ENCODE measurements around the gene VTI1A.

The VTI1A gene

GRCh38 chr10:112429147-112429546, 17.9 kb upstream of the VTI1A start:
- no peak overlapping the region for H3K9ac ChIP-seq (ENCODE audit: low read length)
- no peak overlapping the region for H3K27ac ChIP-seq (ENCODE audit: low read length)
- H3K9me3 ChIP-seq (ENCODE audit: control insufficient read depth, low read depth, low read length) = no peaks in the 10 kb centered on the region
- H3K27me3 ChIP-seq (ENCODE audit: control insufficient read depth, insufficient read depth, low read length) = no peaks in the 10 kb centered on the region
- peaks cover 39% of the 10 kb centered on the region for H3K36me3 ChIP-seq (ENCODE audit: control insufficient read depth, low read depth, low read length)
- H3K4me1 ChIP-seq (ENCODE audit: control insufficient read depth, low read depth, low read length) = no peaks in the 10 kb centered on the region
- no peak overlapping the region for H3K4me3 ChIP-seq (ENCODE audit: low read length)

GRCh38 chr10:112429654-112430230, 17.3 kb upstream of the VTI1A start:
- Histone ChIP-seq H3K36me3 (ENCODE audit: control insufficient read depth, low read depth, low read length) (peaks cover 45% of the 10 kb centered on the region), H3K4me1 (ENCODE audit: control insufficient read depth, low read depth, low read length) (no peaks in the 10 kb centered on the region), H3K9ac (ENCODE audit: low read length) (no peak overlapping the region), H3K27me3 (ENCODE audit: control insufficient read depth, insufficient read depth, low read length) (no peaks in the 10 kb centered on the region), H3K27ac (ENCODE audit: low read length) (no peak overlapping the region), H3K9me3 (ENCODE audit: control insufficient read depth, low read depth, low read length) (no peaks in the 10 kb centered on the region), H3K4me3 (ENCODE audit: low read length) (no peak overlapping the region)

GRCh38 chr10:112433136-112433535, 13.9 kb upstream of the VTI1A start:
- peaks cover 60% of the 10 kb centered on the region for H3K36me3 ChIP-seq (ENCODE audit: control insufficient read depth, low read depth, low read length)
- H3K4me3 ChIP-seq (ENCODE audit: low read length) = no peak overlapping the region

GRCh38 chr10:112434988-112435619, 11.9 kb upstream of the VTI1A start:
- peaks cover 62% of the 10 kb centered on the region for H3K36me3 ChIP-seq (ENCODE audit: control insufficient read depth, low read depth, low read length)

More at GRCh38 chr10:112433136-112433535, 13.9 kb upstream of the VTI1A start:
- Histone ChIP-seq H3K9me3 (ENCODE audit: control insufficient read depth, low read depth, low read length) (no peaks in the 10 kb centered on the region), H3K27ac (ENCODE audit: low read length) (no peak overlapping the region), H3K9ac (ENCODE audit: low read length) (no peak overlapping the region), H3K27me3 (ENCODE audit: control insufficient read depth, insufficient read depth, low read length) (no peaks in the 10 kb centered on the region), H3K4me1 (ENCODE audit: control insufficient read depth, low read depth, low read length) (no peaks in the 10 kb centered on the region)

GRCh38 chr10:112438356-112438755, 8.7 kb upstream of the VTI1A start:
- Histone ChIP-seq H3K9ac (ENCODE audit: low read length) (no peak overlapping the region), H3K36me3 (ENCODE audit: control insufficient read depth, low read depth, low read length) (peaks cover 56% of the 10 kb centered on the region), H3K27ac (ENCODE audit: low read length) (no peak overlapping the region), H3K27me3 (ENCODE audit: control insufficient read depth, insufficient read depth, low read length) (no peaks in the 10 kb centered on the region), H3K4me3 (ENCODE audit: low read length) (no peak overlapping the region), H3K4me1 (ENCODE audit: control insufficient read depth, low read depth, low read length) (no peaks in the 10 kb centered on the region), H3K9me3 (ENCODE audit: control insufficient read depth, low read depth, low read length) (no peaks in the 10 kb centered on the region)

More at GRCh38 chr10:112434988-112435619, 11.9 kb upstream of the VTI1A start:
- Histone ChIP-seq H3K4me1 (ENCODE audit: control insufficient read depth, low read depth, low read length) (no peaks in the 10 kb centered on the region), H3K27ac (ENCODE audit: low read length) (no peak overlapping the region), H3K27me3 (ENCODE audit: control insufficient read depth, insufficient read depth, low read length) (no peaks in the 10 kb centered on the region), H3K4me3 (ENCODE audit: low read length) (no peak overlapping the region), H3K9ac (ENCODE audit: low read length) (no peak overlapping the region), H3K9me3 (ENCODE audit: control insufficient read depth, low read depth, low read length) (no peaks in the 10 kb centered on the region)

GRCh38 chr10:112441520-112441919, 5.5 kb upstream of the VTI1A start:
- Histone ChIP-seq H3K9ac (ENCODE audit: low read length) (no peak overlapping the region), H3K27ac (ENCODE audit: low read length) (no peak overlapping the region), H3K36me3 (ENCODE audit: control insufficient read depth, low read depth, low read length) (peaks cover 60% of the 10 kb centered on the region), H3K27me3 (ENCODE audit: control insufficient read depth, insufficient read depth, low read length) (no peaks in the 10 kb centered on the region), H3K9me3 (ENCODE audit: control insufficient read depth, low read depth, low read length) (no peaks in the 10 kb centered on the region), H3K4me3 (ENCODE audit: low read length) (no peak overlapping the region), H3K4me1 (ENCODE audit: control insufficient read depth, low read depth, low read length) (no peaks in the 10 kb centered on the region)

GRCh38 chr10:112442063-112442462, 5.0 kb upstream of the VTI1A start:
- peaks cover 57% of the 10 kb centered on the region for H3K36me3 ChIP-seq (ENCODE audit: control insufficient read depth, low read depth, low read length)
- H3K27me3 ChIP-seq (ENCODE audit: control insufficient read depth, insufficient read depth, low read length) = no peaks in the 10 kb centered on the region
- no peak overlapping the region for H3K4me3 ChIP-seq (ENCODE audit: low read length)
- no peak overlapping the region for H3K9ac ChIP-seq (ENCODE audit: low read length)
- H3K9me3 ChIP-seq (ENCODE audit: control insufficient read depth, low read depth, low read length) = no peaks in the 10 kb centered on the region
- no peak overlapping the region for H3K27ac ChIP-seq (ENCODE audit: low read length)
- H3K4me1 ChIP-seq (ENCODE audit: control insufficient read depth, low read depth, low read length) = no peaks in the 10 kb centered on the region

GRCh38 chr10:112446055-112446854, 760 bp upstream of the VTI1A start:
- peak overlapping the region; percentile 98 for H3K9ac ChIP-seq (ENCODE audit: low read length)
- peak overlapping the region; percentile 99 for H3K27ac ChIP-seq (ENCODE audit: low read length)
- H3K4me1 ChIP-seq (ENCODE audit: control insufficient read depth, low read depth, low read length) = no peaks in the 10 kb centered on the region
- H3K4me3 ChIP-seq (ENCODE audit: low read length) = peak overlapping the region; percentile 99
- H3K27me3 ChIP-seq (ENCODE audit: control insufficient read depth, insufficient read depth, low read length) = no peaks in the 10 kb centered on the region
- no peaks in the 10 kb centered on the region for H3K9me3 ChIP-seq (ENCODE audit: control insufficient read depth, low read depth, low read length)
- peaks cover 33% of the 10 kb centered on the region for H3K36me3 ChIP-seq (ENCODE audit: control insufficient read depth, low read depth, low read length)

GRCh38 chr10:112447620-112447928, 559 bp downstream of the VTI1A start:
- Histone ChIP-seq H3K4me1 (ENCODE audit: control insufficient read depth, low read depth, low read length) (no peaks in the 10 kb centered on the region), H3K27ac (ENCODE audit: low read length) (no peak overlapping the region), H3K36me3 (ENCODE audit: control insufficient read depth, low read depth, low read length) (peaks cover 21% of the 10 kb centered on the region), H3K9ac (ENCODE audit: low read length) (peak overlapping the region; percentile 98), H3K4me3 (ENCODE audit: low read length) (peak overlapping the region; percentile 99), H3K9me3 (ENCODE audit: control insufficient read depth, low read depth, low read length) (no peaks in the 10 kb centered on the region), H3K27me3 (ENCODE audit: control insufficient read depth, insufficient read depth, low read length) (no peaks in the 10 kb centered on the region)

- Histone ChIP-seq H3K36me3 (ENCODE audit: control insufficient read depth, low read depth, low read length) (peaks cover 16% of the 10 kb centered on the region), H3K4me3 (ENCODE audit: low read length) (no peak overlapping the region), H3K9ac (ENCODE audit: low read length) (no peak overlapping the region), H3K27me3 (ENCODE audit: control insufficient read depth, insufficient read depth, low read length) (no peaks in the 10 kb centered on the region), H3K27ac (ENCODE audit: low read length) (no peak overlapping the region), H3K9me3 (ENCODE audit: control insufficient read depth, low read depth, low read length) (no peaks in the 10 kb centered on the region), H3K4me1 (ENCODE audit: control insufficient read depth, low read depth, low read length) (no peaks in the 10 kb centered on the region)
These were observed 1.9 kb downstream of the VTI1A start for GRCh38 chr10:112448888-112449287.

GRCh38 chr10:112454910-112455779, 8.1 kb downstream of the VTI1A start:
- no peaks in the 10 kb centered on the region for H3K36me3 ChIP-seq (ENCODE audit: control insufficient read depth, low read depth, low read length)

More at GRCh38 chr10:112454910-112455779, 8.1 kb downstream of the VTI1A start:
- no peak overlapping the region for H3K4me3 ChIP-seq (ENCODE audit: low read length)
- H3K27ac ChIP-seq (ENCODE audit: low read length) = no peak overlapping the region
- no peaks in the 10 kb centered on the region for H3K9me3 ChIP-seq (ENCODE audit: control insufficient read depth, low read depth, low read length)
- no peaks in the 10 kb centered on the region for H3K27me3 ChIP-seq (ENCODE audit: control insufficient read depth, insufficient read depth, low read length)
- H3K4me1 ChIP-seq (ENCODE audit: control insufficient read depth, low read depth, low read length) = no peaks in the 10 kb centered on the region
- no peak overlapping the region for H3K9ac ChIP-seq (ENCODE audit: low read length)
